HEK293 (cell line): Measurements from ENCODE around the gene ASXL1.
A peak's percentile ranks its signal among the peaks of the same experiment; 100 is the strongest.

Source experiments
- BCL11A ChIP-seq: fragments of 450-650 bp; formaldehyde crosslinking; IDR thresholded peaks from 2 replicates; pipeline ENCODE4 v1.5.1; 2016; ENCODE audit warnings: low read depth, missing biosample characterization, missing genetic modification characterization
- GFI1B ChIP-seq: fragments of 450-650 bp; formaldehyde crosslinking; IDR thresholded peaks from 2 replicates; pipeline ENCODE4 v1.5.1; 2016; ENCODE audit warnings: missing biosample characterization, missing genetic modification characterization
- RBAK ChIP-seq: fragments of 450-650 bp; formaldehyde crosslinking; IDR thresholded peaks from 2 replicates; pipeline ENCODE4 v1.5.1; 2016; ENCODE audit warnings: missing biosample characterization, missing genetic modification characterization
- REPIN1 ChIP-seq: fragments of 450-650 bp; formaldehyde crosslinking; IDR thresholded peaks from 2 replicates; pipeline ENCODE4 v1.5.1; 2017; ENCODE audit warnings: missing biosample characterization, missing genetic modification characterization, low read depth
- SALL2 ChIP-seq: fragments of 450-650 bp; formaldehyde crosslinking; IDR thresholded peaks from 2 replicates; pipeline ENCODE4 v1.5.0; 2017; ENCODE audit warnings: missing biosample characterization, mild to moderate bottlenecking, missing genetic modification characterization, borderline replicate concordance
- SCRT1 ChIP-seq: fragments of 450-650 bp; formaldehyde crosslinking; IDR thresholded peaks from 2 replicates; pipeline ENCODE4 v1.5.1; 2016; ENCODE audit warnings: missing biosample characterization, missing genetic modification characterization, borderline replicate concordance
- SP2 ChIP-seq: fragments of 450-650 bp; formaldehyde crosslinking; IDR thresholded peaks from 2 replicates; pipeline ENCODE4 v1.5.1; 2016; ENCODE audit warnings: missing biosample characterization, missing genetic modification characterization
- TCF7L2 ChIP-seq: IDR thresholded peaks from 2 replicates; pipeline ENCODE4 v1.6.1; 2011; ENCODE audit warnings: low read depth, mild to moderate bottlenecking, inconsistent platforms, low read length, moderate library complexity, borderline replicate concordance
- ZIC2 ChIP-seq: fragments of 450-650 bp; formaldehyde crosslinking; IDR thresholded peaks from 2 replicates; pipeline ENCODE4 v1.5.1; 2016; ENCODE audit warnings: missing biosample characterization, missing genetic modification characterization
- ZNF121 ChIP-seq: fragments of 450-650 bp; formaldehyde crosslinking; IDR thresholded peaks from 2 replicates; pipeline ENCODE4 v1.5.1; 2016; ENCODE audit warnings: missing biosample characterization, missing genetic modification characterization
- ZNF140 ChIP-seq: fragments of 450-650 bp; formaldehyde crosslinking; IDR thresholded peaks from 2 replicates; pipeline ENCODE4 v1.5.1; 2016; ENCODE audit warnings: missing biosample characterization, missing genetic modification characterization
- ZNF155 ChIP-seq: fragments of 450-650 bp; formaldehyde crosslinking; IDR thresholded peaks from 2 replicates; pipeline ENCODE4 v1.5.1; 2016; ENCODE audit warnings: missing biosample characterization, missing genetic modification characterization
- ZNF202 ChIP-seq: fragments of 450-650 bp; formaldehyde crosslinking; IDR thresholded peaks from 2 replicates; pipeline ENCODE4 v1.5.1; 2016; ENCODE audit warnings: missing biosample characterization, missing genetic modification characterization, borderline replicate concordance
- ZNF248 ChIP-seq: fragments of 450-650 bp; formaldehyde crosslinking; IDR thresholded peaks from 2 replicates; pipeline ENCODE4 v1.5.1; 2017; ENCODE audit warnings: missing biosample characterization, missing genetic modification characterization
- ZNF354C ChIP-seq: fragments of 450-650 bp; formaldehyde crosslinking; IDR thresholded peaks from 2 replicates; pipeline ENCODE4 v1.5.1; 2016; ENCODE audit warnings: missing biosample characterization, missing genetic modification characterization, low read depth, borderline replicate concordance
- ZNF548 ChIP-seq: fragments of 450-650 bp; formaldehyde crosslinking; IDR thresholded peaks from 2 replicates; pipeline ENCODE4 v1.5.1; 2016; ENCODE audit warnings: missing biosample characterization, missing genetic modification characterization
- ZNF560 ChIP-seq: fragments of 450-650 bp; formaldehyde crosslinking; IDR thresholded peaks from 2 replicates; pipeline ENCODE4 v1.5.1; 2017; ENCODE audit warnings: missing biosample characterization, missing genetic modification characterization, borderline replicate concordance
- ZNF571 ChIP-seq: fragments of 450-650 bp; formaldehyde crosslinking; IDR thresholded peaks from 2 replicates; pipeline ENCODE4 v1.5.0; 2017; ENCODE audit warnings: missing biosample characterization, missing genetic modification characterization
- ZNF670 ChIP-seq: fragments of 450-650 bp; formaldehyde crosslinking; IDR thresholded peaks from 2 replicates; pipeline ENCODE4 v1.5.1; 2016; ENCODE audit warnings: missing biosample characterization, missing genetic modification characterization, low read depth
- ZNF76 ChIP-seq: fragments of 450-650 bp; formaldehyde crosslinking; IDR thresholded peaks from 2 replicates; pipeline ENCODE4; 2016; ENCODE audit warnings: low read depth, missing biosample characterization, missing genetic modification characterization, borderline replicate concordance
- ZNF768 ChIP-seq: fragments of 450-650 bp; formaldehyde crosslinking; IDR thresholded peaks from 2 replicates; pipeline ENCODE4 v1.5.1; 2018; ENCODE audit warnings: missing biosample characterization, mild to moderate bottlenecking, missing genetic modification characterization
- ZNF791 ChIP-seq: fragments of 450-650 bp; formaldehyde crosslinking; IDR thresholded peaks from 2 replicates; pipeline ENCODE4 v1.5.1; 2016; ENCODE audit warnings: missing biosample characterization, missing genetic modification characterization
- ZNF837 ChIP-seq: fragments of 450-650 bp; formaldehyde crosslinking; IDR thresholded peaks from 2 replicates; pipeline ENCODE4 v1.5.1; 2016; ENCODE audit warnings: missing biosample characterization, missing genetic modification characterization
- ZNF843 ChIP-seq: fragments of 450-650 bp; formaldehyde crosslinking; IDR thresholded peaks from 2 replicates; pipeline ENCODE4 v1.5.1; 2016; ENCODE audit warnings: missing biosample characterization, missing genetic modification characterization
- ZSCAN30 ChIP-seq: fragments of 450-650 bp; IDR thresholded peaks from 2 replicates; pipeline ENCODE4 v1.5.1; 2018; ENCODE audit warnings: missing biosample characterization, mild to moderate bottlenecking, missing genetic modification characterization, moderate library complexity
- TF ChIP-seq, protein P1 (sequence below): fragments of 450-650 bp; formaldehyde crosslinking; IDR thresholded peaks from 2 replicates; pipeline ENCODE4 v1.5.1; 2016; ENCODE audit warnings: missing biosample characterization, missing genetic modification characterization
- TF ChIP-seq, protein P2 (sequence below): fragments of 450-650 bp; formaldehyde crosslinking; IDR thresholded peaks from 2 replicates; pipeline ENCODE4 v1.5.1; 2017; ENCODE audit warnings: missing biosample characterization, missing genetic modification characterization
- TF ChIP-seq, protein P3 (sequence below): fragments of 450-650 bp; formaldehyde crosslinking; optimal IDR thresholded peaks from 2 replicates; pipeline ENCODE3; 2016; ENCODE audit warnings: missing biosample characterization, mild to moderate bottlenecking, missing genetic modification characterization
- TF ChIP-seq, protein P4 (sequence below): fragments of 450-650 bp; formaldehyde crosslinking; IDR thresholded peaks from 2 replicates; pipeline ENCODE4 v1.5.1; 2016; ENCODE audit warnings: missing biosample characterization, missing genetic modification characterization, low read depth
- TF ChIP-seq, protein P5 (sequence below): fragments of 450-650 bp; formaldehyde crosslinking; IDR thresholded peaks from 2 replicates; pipeline ENCODE4; 2016; ENCODE audit warnings: missing biosample characterization, missing genetic modification characterization
- TF ChIP-seq, protein P6 (sequence below): fragments of 450-650 bp; formaldehyde crosslinking; IDR thresholded peaks from 2 replicates; pipeline ENCODE4 v1.5.1; 2016; ENCODE audit warnings: missing biosample characterization, missing genetic modification characterization

ASXL1 gene

DNA sequence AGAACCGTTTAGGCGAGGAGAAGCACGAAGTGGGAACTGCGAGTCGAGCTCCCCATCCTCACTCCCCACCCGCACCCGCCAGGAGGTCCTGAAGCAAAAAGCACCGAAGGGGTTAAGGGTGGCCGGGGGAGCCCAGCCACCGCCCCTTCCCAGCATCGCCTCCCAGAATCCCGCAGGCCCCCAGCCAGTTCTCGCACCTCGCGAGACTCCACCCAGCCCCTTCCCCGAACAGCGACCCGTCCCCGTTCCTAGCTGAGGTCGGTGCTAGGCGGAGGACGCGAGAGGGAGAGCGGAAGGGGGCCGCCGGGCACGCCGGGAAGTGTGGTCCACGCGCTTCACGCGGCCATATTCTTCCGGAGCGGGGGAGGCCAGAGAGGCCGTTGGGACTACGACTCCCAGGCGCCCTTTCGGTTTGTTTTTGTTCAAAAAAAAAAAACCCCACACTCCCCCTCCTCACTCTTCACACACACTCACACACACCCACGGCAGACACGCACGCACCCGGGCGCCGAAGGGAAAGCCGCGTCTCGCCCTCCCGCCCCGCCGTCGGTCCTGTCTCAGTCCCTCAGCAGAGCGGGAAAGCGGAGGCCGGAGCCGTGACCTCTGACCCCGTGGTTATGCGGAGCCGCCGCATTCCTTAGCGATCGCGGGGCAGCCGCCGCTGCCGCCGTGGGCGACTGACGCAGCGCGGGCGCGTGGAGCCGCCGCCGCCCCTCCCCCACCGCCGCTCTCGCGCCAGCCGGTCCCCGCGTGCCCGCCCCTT lies at the start of gene ASXL1 (continued):
- TF ChIP-seq, protein P1, sequence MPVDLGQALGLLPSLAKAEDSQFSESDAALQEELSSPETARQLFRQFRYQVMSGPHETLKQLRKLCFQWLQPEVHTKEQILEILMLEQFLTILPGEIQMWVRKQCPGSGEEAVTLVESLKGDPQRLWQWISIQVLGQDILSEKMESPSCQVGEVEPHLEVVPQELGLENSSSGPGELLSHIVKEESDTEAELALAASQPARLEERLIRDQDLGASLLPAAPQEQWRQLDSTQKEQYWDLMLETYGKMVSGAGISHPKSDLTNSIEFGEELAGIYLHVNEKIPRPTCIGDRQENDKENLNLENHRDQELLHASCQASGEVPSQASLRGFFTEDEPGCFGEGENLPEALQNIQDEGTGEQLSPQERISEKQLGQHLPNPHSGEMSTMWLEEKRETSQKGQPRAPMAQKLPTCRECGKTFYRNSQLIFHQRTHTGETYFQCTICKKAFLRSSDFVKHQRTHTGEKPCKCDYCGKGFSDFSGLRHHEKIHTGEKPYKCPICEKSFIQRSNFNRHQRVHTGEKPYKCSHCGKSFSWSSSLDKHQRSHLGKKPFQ (tag by site-specific recombination), result peak; percentile 85
- TF ChIP-seq ZNF548 (tag by site-specific recombination) (no peak), ZNF560 (tag by site-specific recombination) (no peak), ZNF354C (tag by site-specific recombination) (no peak), RBAK (tag by site-specific recombination) (no peak), ZNF843 (peak; percentile 50), GFI1B (no peak), ZIC2 (peak; percentile 77), ZNF791 (tag by site-specific recombination) (no peak), SP2 (tag by site-specific recombination) (peak; percentile 83), BCL11A (tag by site-specific recombination) (peak; percentile 90), ZNF121 (no peak), ZNF140 (no peak), SCRT1 (tag by site-specific recombination) (no peak), ZNF768 (tag by site-specific recombination) (no peak), ZNF76 (tag by site-specific recombination) (peak; percentile 99), ZNF248 (tag by site-specific recombination) (no peak), ZNF202 (tag by site-specific recombination) (no peak), REPIN1 (tag by site-specific recombination) (no peak), ZNF670 (no peak), ZSCAN30 (tag by site-specific recombination) (peak; percentile 88), TCF7L2 (no peak), SALL2 (no peak), ZNF571 (no peak), ZNF837 (tag by site-specific recombination) (no peak), ZNF155 (tag by site-specific recombination) (no peak)
- TF ChIP-seq, protein P2, sequence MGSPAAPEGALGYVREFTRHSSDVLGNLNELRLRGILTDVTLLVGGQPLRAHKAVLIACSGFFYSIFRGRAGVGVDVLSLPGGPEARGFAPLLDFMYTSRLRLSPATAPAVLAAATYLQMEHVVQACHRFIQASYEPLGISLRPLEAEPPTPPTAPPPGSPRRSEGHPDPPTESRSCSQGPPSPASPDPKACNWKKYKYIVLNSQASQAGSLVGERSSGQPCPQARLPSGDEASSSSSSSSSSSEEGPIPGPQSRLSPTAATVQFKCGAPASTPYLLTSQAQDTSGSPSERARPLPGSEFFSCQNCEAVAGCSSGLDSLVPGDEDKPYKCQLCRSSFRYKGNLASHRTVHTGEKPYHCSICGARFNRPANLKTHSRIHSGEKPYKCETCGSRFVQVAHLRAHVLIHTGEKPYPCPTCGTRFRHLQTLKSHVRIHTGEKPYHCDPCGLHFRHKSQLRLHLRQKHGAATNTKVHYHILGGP (tag by site-specific recombination), result no peak
- TF ChIP-seq, protein P3, sequence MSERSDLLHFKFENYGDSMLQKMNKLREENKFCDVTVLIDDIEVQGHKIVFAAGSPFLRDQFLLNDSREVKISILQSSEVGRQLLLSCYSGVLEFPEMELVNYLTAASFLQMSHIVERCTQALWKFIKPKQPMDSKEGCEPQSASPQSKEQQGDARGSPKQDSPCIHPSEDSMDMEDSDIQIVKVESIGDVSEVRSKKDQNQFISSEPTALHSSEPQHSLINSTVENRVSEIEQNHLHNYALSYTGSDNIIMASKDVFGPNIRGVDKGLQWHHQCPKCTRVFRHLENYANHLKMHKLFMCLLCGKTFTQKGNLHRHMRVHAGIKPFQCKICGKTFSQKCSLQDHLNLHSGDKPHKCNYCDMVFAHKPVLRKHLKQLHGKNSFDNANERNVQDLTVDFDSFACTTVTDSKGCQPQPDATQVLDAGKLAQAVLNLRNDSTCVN (tag by site-specific recombination), result peak; percentile 86
- TF ChIP-seq, protein P4, sequence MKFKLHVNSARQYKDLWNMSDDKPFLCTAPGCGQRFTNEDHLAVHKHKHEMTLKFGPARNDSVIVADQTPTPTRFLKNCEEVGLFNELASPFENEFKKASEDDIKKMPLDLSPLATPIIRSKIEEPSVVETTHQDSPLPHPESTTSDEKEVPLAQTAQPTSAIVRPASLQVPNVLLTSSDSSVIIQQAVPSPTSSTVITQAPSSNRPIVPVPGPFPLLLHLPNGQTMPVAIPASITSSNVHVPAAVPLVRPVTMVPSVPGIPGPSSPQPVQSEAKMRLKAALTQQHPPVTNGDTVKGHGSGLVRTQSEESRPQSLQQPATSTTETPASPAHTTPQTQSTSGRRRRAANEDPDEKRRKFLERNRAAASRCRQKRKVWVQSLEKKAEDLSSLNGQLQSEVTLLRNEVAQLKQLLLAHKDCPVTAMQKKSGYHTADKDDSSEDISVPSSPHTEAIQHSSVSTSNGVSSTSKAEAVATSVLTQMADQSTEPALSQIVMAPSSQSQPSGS (tag by site-specific recombination), result no peak
- TF ChIP-seq, protein P5, sequence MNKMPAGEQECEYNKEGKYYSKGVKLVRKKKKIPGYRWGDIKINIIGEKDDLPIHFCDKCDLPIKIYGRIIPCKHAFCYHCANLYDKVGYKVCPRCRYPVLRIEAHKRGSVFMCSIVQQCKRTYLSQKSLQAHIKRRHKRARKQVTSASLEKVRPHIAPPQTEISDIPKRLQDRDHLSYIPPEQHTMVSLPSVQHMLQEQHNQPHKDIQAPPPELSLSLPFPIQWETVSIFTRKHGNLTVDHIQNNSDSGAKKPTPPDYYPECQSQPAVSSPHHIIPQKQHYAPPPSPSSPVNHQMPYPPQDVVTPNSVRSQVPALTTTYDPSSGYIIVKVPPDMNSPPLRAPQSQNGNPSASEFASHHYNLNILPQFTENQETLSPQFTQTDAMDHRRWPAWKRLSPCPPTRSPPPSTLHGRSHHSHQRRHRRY (tag by site-specific recombination), result no peak
- TF ChIP-seq, protein P6, sequence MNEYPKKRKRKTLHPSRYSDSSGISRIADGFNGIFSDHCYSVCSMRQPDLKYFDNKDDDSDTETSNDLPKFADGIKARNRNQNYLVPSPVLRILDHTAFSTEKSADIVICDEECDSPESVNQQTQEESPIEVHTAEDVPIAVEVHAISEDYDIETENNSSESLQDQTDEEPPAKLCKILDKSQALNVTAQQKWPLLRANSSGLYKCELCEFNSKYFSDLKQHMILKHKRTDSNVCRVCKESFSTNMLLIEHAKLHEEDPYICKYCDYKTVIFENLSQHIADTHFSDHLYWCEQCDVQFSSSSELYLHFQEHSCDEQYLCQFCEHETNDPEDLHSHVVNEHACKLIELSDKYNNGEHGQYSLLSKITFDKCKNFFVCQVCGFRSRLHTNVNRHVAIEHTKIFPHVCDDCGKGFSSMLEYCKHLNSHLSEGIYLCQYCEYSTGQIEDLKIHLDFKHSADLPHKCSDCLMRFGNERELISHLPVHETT (tag by site-specific recombination), result peak; percentile 81
